IPS-18a (cell line): ENCODE measurements around the gene SGSM2.

Source experiments
- H3K27ac ChIP-seq: one replicate; pipeline ENCODE4 v1.5.1; 2013; ENCODE audit warnings: low read length
- H3K27me3 ChIP-seq: one replicate; pipeline ENCODE4 v1.6.1; 2013; ENCODE audit warnings: mild to moderate bottlenecking, low read length; ENCODE audit not compliant: control insufficient read depth, insufficient read depth
- H3K36me3 ChIP-seq: one replicate; pipeline ENCODE4 v1.6.1; 2013; ENCODE audit warnings: low read depth, low read length; ENCODE audit not compliant: control insufficient read depth
- H3K4me1 ChIP-seq: one replicate; pipeline ENCODE4 v1.6.1; 2013; ENCODE audit warnings: low read depth, low read length; ENCODE audit not compliant: control insufficient read depth
- H3K4me3 ChIP-seq: one replicate; pipeline ENCODE4 v1.5.1; 2013; ENCODE audit warnings: low read length
- H3K9ac ChIP-seq: one replicate; pipeline ENCODE4 v1.6.1; 2013; ENCODE audit warnings: mild to moderate bottlenecking, low read length, moderate library complexity
- H3K9me3 ChIP-seq: one replicate; pipeline ENCODE4 v1.6.1; 2013; ENCODE audit warnings: low read depth, low read length; ENCODE audit not compliant: control insufficient read depth

The SGSM2 gene

GRCh38 chr17:2362416-2362815, 25.1 kb downstream of the SGSM2 start:
- peaks cover 3% of the 10 kb centered on the region for H3K36me3 ChIP-seq
- H3K4me3 ChIP-seq = no peak overlapping the region
- H3K27me3 ChIP-seq = no peaks in the 10 kb centered on the region
- no peak overlapping the region for H3K27ac ChIP-seq
- no peaks in the 10 kb centered on the region for H3K9me3 ChIP-seq
- no peak overlapping the region for H3K9ac ChIP-seq
- H3K4me1 ChIP-seq = no peaks in the 10 kb centered on the region

DNA sequence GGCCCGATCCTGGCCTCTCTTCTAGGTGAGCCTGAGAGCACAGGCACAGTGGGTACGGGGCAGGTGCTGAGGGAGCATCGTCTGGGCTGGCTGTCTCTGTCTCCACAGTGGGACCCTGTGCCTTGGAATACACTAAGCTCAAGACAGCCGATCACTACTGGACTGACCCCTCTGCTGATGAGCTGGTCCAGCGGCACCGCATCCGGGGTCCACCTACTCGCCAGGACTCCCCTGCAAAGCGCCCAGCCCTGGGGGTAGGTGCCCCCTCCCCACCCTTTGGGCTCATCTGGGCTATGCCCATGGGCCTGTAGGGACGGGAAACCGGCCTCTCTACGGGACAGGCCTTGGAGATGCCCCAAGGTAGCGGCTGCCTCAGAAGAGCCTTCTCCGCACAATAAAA, 25.6 kb downstream of the SGSM2 start:
- no peaks in the 10 kb centered on the region for H3K27me3 ChIP-seq
- peaks cover 3% of the 10 kb centered on the region for H3K36me3 ChIP-seq
- no peaks in the 10 kb centered on the region for H3K9me3 ChIP-seq
- H3K4me3 ChIP-seq = no peak overlapping the region
- no peaks in the 10 kb centered on the region for H3K4me1 ChIP-seq
- no peak overlapping the region for H3K9ac ChIP-seq
- no peak overlapping the region for H3K27ac ChIP-seq

GRCh38 chr17:2363318-2363717, 26.0 kb downstream of the SGSM2 start:
- Histone ChIP-seq H3K27ac (no peak overlapping the region), H3K4me3 (no peak overlapping the region), H3K36me3 (peaks cover 3% of the 10 kb centered on the region), H3K27me3 (no peaks in the 10 kb centered on the region), H3K9ac (no peak overlapping the region), H3K4me1 (no peaks in the 10 kb centered on the region), H3K9me3 (no peaks in the 10 kb centered on the region)

GRCh38 chr17:2363851-2364762, 26.8 kb downstream of the SGSM2 start:
- Histone ChIP-seq H3K9me3 (no peaks in the 10 kb centered on the region), H3K36me3 (peaks cover 3% of the 10 kb centered on the region), H3K27ac (no peak overlapping the region), H3K4me1 (no peaks in the 10 kb centered on the region), H3K4me3 (no peak overlapping the region), H3K9ac (no peak overlapping the region), H3K27me3 (no peaks in the 10 kb centered on the region)

DNA sequence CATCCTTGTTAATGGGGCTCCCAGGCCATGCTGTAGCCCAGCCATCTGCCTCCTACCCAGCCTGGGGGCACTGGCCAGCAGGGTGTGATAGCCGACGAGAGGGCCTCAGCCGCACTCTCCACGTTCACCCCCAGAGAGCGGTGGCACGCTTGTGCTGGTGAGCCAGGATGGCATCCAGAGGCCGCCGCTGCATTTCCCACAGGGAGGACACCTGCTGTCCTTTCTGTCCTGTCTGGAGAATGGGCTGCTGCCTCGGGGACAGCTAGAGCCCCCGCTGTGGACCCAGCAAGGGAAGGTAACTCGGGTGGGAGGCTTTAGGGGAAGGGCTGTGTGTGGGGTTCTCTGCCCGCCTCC, 27.4 kb downstream of the SGSM2 start:
- Histone ChIP-seq H3K4me1 (no peaks in the 10 kb centered on the region), H3K9me3 (no peaks in the 10 kb centered on the region)

DNA sequence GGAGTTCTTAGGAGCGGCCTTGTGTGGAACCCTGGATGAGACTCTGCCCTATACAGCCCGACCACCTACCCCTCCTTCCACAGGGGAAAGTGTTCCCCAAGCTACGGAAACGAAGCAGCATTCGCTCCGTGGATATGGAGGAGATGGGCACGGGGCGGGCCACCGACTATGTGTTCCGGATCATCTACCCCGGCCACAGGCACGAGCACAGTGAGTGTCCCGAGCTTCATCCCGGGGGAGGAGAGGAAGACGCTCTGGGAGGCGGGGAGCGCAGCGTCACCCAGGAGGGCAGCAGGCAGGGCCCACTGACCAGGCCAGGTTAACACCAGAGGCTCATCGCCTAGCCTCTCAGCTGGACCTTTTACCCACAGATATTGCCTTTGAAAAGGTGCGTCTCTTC, 27.8 kb downstream of the SGSM2 start:
- H3K4me3 ChIP-seq = no peak overlapping the region
- H3K27ac ChIP-seq = no peak overlapping the region
- H3K27me3 ChIP-seq = no peaks in the 10 kb centered on the region
- H3K9ac ChIP-seq = no peak overlapping the region
- H3K36me3 ChIP-seq = peaks cover 3% of the 10 kb centered on the region
- H3K9me3 ChIP-seq = no peaks in the 10 kb centered on the region
- no peaks in the 10 kb centered on the region for H3K4me1 ChIP-seq

More for the DNA sequence above, 27.4 kb downstream of the SGSM2 start:
- H3K27me3 ChIP-seq = no peaks in the 10 kb centered on the region
- no peak overlapping the region for H3K9ac ChIP-seq
- no peak overlapping the region for H3K4me3 ChIP-seq
- H3K27ac ChIP-seq = no peak overlapping the region
- peaks cover 3% of the 10 kb centered on the region for H3K36me3 ChIP-seq

DNA sequence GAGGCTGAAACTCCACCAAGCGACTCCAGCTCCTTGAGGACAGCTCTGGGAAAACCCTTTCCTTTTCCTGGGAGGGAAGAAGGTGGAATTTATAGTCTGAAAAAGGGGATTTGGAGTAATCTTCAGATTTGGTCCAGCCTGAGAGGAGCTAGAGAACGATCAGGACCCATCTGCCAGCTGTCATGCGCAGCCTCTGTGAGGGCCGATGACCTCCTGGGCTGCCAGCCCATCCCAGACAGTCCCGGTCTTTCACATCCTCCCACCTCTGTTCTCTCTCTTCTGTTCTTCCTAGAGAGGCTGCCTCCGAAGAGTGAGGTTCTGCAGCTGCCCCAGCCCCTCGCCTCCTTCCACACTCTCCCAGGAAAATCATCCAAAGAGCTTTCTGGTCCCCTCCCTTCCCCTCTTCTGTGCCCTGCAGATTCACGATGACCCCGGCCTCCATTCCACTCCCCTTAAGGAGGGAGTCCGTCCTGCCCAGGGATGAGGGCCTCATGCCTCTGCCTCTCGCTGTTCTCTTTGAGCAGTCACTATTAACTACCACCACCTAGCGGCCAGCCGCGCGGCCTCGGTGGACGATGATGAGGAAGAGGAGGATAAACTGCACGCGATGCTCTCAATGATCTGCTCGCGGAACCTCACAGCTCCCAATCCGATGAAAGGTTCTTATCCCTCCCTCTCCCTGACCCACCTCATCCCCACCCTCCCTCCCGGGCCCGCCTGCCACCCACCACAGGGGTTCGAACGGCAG, 29.6 kb downstream of the SGSM2 start:
- Histone ChIP-seq H3K4me3 (no peak overlapping the region), H3K27me3 (no peaks in the 10 kb centered on the region), H3K4me1 (no peaks in the 10 kb centered on the region), H3K9me3 (no peaks in the 10 kb centered on the region), H3K9ac (no peak overlapping the region), H3K36me3 (peaks cover 3% of the 10 kb centered on the region), H3K27ac (no peak overlapping the region)

- Histone ChIP-seq H3K9ac (no peak overlapping the region), H3K4me1 (no peaks in the 10 kb centered on the region), H3K27ac (no peak overlapping the region), H3K27me3 (no peaks in the 10 kb centered on the region), H3K4me3 (no peak overlapping the region), H3K36me3 (peaks cover 2% of the 10 kb centered on the region), H3K9me3 (no peaks in the 10 kb centered on the region)
Measured at GRCh38 chr17:2368359-2368758, 31.1 kb downstream of the SGSM2 start.

GRCh38 chr17:2369039-2369438, 31.7 kb downstream of the SGSM2 start:
- Histone ChIP-seq H3K4me1 (no peaks in the 10 kb centered on the region), H3K9me3 (no peaks in the 10 kb centered on the region), H3K9ac (no peak overlapping the region), H3K4me3 (no peak overlapping the region), H3K27me3 (no peaks in the 10 kb centered on the region), H3K36me3 (no peaks in the 10 kb centered on the region), H3K27ac (no peak overlapping the region)

DNA sequence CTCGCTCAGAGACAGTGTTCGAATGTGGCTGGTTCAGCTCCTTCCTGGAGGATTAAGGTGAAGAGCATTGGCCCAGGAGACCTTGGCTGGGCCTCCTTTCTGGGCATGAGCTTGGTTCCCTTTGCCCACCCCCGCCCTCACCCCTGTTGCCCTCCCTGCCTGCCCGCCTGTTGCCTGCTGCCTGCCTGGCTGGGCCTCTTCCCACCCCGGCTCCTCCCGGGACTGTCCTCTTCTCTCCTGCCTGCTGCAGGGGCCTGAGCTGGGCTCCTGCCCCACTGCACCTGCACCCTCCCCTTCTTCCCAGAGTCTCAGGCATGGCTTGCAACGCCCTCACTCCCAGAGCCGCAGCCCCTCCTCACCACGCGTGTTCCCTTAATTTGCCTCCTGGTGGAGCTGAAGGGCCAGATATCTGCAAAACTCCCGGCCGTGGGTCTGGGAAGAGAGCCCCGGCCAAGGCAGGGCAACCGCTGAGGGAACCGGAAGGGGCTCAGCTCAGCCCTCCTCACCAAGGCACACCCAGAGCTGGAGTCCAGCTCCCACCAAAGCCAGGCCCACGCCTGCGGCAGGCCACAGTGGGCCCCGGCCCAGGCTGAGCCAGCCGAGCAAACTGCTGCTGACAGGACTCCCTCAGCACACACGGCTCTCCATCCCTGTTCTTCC, 32.4 kb downstream of the SGSM2 start:
- H3K9ac ChIP-seq = no peak overlapping the region
- H3K36me3 ChIP-seq = no peaks in the 10 kb centered on the region
- H3K27me3 ChIP-seq = no peaks in the 10 kb centered on the region
- no peaks in the 10 kb centered on the region for H3K4me1 ChIP-seq
- H3K4me3 ChIP-seq = no peak overlapping the region
- H3K27ac ChIP-seq = no peak overlapping the region
- no peaks in the 10 kb centered on the region for H3K9me3 ChIP-seq

DNA sequence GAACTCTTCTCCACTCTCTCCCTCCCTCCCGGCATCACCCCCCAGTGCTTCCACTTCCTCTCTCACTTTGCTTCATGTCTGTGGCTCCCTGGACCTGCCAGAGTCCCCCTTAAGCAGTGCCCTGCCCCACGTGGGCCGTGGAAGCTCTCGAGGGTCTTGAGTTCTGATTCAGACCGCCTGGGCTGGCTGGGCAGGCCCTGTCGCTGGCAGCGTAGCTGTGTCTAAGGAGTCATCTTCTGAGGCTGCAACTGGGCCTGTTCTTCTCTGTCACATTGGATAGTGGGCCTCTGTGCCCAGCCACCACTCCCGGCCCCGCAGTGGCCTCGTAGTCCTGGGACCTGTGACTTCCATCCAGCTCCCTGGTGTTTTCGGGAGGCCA, 32.9 kb downstream of the SGSM2 start:
- no peaks in the 10 kb centered on the region for H3K4me1 ChIP-seq
- no peak overlapping the region for H3K9ac ChIP-seq
- no peak overlapping the region for H3K4me3 ChIP-seq
- no peaks in the 10 kb centered on the region for H3K36me3 ChIP-seq
- H3K27ac ChIP-seq = no peak overlapping the region
- H3K27me3 ChIP-seq = no peaks in the 10 kb centered on the region
- no peaks in the 10 kb centered on the region for H3K9me3 ChIP-seq
